Epithelial cell of proximal tubule (primary cell): ENCODE measurements around the gene UGT1A10. TPM values are rescaled to one million over a fixed set of nuclear protein-coding genes. Genes with fewer than 3 reads are reported as not detected.
"Not testable (repeated sequence)": the region's sequence is repeated elsewhere in the genome, so short reads cannot be mapped to it uniquely, and the experiment has no call there.

ENCODE experiments used
- DNase-seq: peaks from one replicate; pipeline ENCODE4 v3.0.0-alpha.2; 2011; ENCODE audit warnings: low read depth
- H3K4me3 ChIP-seq: 2 replicates; pipeline ENCODE4 v1.5.1; 2011; ENCODE audit warnings: low read depth, mild to moderate bottlenecking, low read length
- total RNA-seq: library from RNA; depleted of rRNA; stranded (reverse); fragments of >200 nt; gene quantifications from 2 replicates; pipeline ENCODE4 v1.2.3, GENCODE V29; 2015
- TF ChIP-seq, protein P1 (sequence below): conservative IDR thresholded peaks from 2 replicates; pipeline ENCODE4 v1.5.1; 2012; ENCODE audit warnings: low read depth, mild to moderate bottlenecking, low read length

UGT1A10 gene
- total RNA-seq, 1 donor from 2014 or later = not detected

DNA sequence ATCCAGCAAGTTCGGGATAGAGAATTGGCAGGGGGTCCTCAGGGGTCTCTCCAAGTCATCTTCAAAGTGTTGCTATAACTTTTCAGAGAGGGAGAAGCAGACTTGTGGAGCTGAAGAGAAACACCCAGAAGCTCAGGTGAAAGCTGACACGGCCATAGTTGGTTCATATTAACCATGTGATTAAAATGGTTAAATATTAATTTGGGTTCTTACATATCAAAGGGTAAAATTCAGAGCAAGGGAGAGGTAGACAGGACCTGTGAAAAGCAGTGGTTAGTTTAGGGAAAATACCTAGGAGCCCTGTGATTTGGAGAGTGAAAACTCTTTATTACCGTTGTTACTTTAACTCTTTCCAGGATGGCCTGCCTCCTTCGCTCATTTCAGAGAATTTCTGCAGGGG is 56.4 kb downstream of the UGT1A10 start, which contains the start of gene UGT1A6:
Gene UGT1A6 (plus strand): TSS at position 243 of the 400 bp plus-strand sequence. CDS start 115 bp downstream, at position 358.
- TF ChIP-seq, protein P1, sequence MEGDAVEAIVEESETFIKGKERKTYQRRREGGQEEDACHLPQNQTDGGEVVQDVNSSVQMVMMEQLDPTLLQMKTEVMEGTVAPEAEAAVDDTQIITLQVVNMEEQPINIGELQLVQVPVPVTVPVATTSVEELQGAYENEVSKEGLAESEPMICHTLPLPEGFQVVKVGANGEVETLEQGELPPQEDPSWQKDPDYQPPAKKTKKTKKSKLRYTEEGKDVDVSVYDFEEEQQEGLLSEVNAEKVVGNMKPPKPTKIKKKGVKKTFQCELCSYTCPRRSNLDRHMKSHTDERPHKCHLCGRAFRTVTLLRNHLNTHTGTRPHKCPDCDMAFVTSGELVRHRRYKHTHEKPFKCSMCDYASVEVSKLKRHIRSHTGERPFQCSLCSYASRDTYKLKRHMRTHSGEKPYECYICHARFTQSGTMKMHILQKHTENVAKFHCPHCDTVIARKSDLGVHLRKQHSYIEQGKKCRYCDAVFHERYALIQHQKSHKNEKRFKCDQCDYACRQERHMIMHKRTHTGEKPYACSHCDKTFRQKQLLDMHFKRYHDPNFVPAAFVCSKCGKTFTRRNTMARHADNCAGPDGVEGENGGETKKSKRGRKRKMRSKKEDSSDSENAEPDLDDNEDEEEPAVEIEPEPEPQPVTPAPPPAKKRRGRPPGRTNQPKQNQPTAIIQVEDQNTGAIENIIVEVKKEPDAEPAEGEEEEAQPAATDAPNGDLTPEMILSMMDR = no peak
- DNase-seq = no peak
- H3K4me3 ChIP-seq = peak within 1 kb of the TSS; percentile 48

DNA sequence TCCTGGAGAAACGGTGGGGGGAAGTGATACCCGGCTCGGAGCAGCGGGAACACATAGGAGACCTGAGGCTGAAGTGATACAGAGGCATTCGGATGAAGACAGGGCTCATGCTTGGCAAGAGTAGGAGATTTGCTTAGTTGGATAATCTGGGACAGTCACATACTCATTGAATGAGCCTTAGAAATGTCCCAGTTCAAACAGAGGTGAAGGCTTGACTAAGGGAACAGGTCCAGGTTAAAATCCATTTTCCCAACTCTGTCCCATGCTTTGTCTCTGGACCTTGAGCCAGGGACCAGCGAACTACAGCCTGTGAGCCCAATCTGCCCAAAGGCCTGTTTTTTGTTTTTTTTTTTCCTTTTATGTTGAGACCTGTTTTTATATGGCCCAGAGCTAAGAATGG is 57.7 kb downstream of the UGT1A10 start:
- H3K4me3 ChIP-seq = peak overlapping the region; percentile 48
- DNase-seq = no peak
- TF ChIP-seq, protein P1 = no peak

DNA sequence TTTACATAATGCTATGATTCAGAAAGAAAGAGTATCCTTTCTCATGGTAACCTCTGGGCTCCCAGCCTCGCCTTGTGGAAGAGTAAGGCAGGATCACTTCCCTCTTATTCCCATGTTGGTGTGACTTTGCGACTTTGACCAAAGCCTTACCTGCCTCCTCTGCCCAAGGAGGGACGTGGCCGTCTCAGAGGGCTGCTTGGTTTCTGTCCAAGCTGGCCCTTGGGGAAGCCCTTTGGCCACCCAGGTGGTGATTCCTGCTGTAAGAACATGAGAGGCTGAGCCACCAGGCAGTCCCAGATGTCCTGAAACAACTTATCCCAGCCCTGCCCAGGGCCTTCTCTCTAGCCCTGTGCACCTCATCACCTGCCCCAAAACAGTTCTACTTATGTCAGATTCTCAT is 62.5 kb downstream of the UGT1A10 start:
- H3K4me3 ChIP-seq = no peak overlapping the region
- TF ChIP-seq, protein P1 = no peak
- no peak for DNase-seq

DNA sequence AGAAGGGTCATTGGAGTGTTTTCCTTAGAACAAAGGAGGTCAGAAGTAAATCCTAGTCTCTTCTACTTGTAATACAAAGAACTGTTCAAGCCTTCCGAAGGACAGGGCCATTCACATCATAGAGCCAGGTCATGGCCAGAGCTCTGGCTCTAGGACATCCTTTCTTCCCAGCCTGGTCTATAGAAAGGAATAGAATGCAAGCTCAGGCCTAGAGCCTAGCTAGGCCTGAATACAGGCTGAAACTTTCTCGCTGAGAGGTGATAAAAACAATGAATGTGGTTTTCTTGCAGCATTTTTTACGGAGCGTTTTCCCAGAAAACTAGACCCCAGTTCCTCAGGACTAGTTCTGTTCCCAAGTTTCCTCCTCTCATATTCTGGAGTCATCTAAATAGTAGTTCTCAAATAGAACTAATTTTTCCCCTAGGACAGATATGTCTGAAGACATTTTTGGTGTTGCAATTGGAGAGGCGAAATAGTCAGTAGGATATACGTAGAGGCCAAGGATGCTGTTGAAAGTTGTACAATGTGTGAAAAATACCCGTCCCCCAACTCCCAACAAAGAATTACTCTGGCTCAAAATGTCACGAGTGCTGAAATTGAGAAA is 63.3 kb downstream of the UGT1A10 start:
- no peak for DNase-seq
- no peak overlapping the region for H3K4me3 ChIP-seq
- TF ChIP-seq, protein P1 = no peak

DNA sequence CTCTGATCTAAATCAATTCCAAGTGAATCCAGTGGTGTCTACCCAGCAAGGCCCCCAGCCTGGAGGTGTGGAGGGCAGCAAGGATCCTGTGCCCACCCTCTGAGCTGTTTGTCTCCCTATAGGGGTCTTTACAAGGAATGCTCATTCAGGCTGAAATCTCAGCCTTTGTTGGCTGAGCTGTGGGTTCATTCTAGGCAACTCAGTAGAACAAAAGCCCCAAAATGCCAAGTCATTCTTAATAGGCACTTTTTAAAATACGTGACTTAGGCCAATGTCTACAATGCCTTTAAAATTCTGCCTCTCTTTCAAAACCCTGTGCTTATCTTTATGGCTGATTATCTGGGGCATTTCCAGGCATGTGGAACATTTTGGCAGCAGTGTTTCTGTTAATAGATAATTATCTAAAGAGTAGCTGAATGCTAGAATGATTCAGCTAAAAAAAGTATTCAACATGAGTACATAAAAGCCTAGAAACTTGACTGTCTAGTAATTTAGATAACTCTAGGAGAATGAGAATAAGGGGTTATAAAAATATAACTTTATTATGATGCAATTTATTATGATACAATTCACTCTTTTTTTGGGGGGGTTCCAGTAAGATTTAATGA is 63.9 kb downstream of the UGT1A10 start:
- TF ChIP-seq, protein P1 = no peak
- no peak overlapping the region for H3K4me3 ChIP-seq
- peak; percentile 92 for DNase-seq

DNA sequence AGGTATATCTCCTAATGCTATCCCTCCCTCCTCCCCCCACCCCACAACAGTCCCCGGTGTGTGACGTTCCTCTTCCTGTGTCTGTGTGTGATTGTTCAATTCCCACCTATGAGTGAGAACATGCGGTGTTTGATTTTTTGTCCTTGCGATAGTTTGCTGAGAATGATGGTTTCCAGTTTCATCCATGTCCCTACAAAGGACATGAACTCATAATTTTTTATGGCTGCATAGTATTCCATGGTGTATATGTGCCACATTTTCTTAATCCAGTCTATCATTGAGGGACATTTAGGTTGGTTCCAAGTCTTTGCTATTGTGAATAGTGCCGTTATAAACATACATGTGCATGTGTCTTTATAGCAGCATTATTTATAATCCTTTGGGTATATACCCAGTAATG is 64.6 kb downstream of the UGT1A10 start:
- not testable (repeated sequence) for H3K4me3 ChIP-seq, DNase-seq

DNA sequence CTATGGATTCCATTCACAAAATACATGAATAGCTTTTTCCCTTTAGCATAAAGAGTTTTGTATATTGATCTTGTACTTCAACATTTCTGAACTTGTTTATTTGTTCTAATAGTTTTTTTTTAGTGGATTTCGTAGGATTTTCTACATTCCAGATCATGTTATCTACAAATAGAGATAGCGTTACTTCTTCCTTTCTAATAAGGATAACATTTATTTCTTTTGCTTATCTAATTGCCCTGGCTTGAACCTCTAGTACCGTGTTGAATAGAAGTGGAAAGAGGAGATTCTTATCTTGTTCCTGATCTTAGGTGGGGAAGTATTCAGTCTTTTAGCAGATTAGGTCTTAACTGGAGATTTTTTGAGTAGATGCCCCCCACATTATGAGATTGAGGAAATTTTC is 66.0 kb downstream of the UGT1A10 start:
- no peak overlapping the region for H3K4me3 ChIP-seq
- TF ChIP-seq, protein P1 = no peak
- DNase-seq = no peak
